Measurements from ENCODE around the gene KCND3.

GRCh38 chr1:111756124-111756513 is 233.3 kb downstream of the KCND3 start:
- no peak for TF ChIP-seq EZH2 (IDR thresholded peaks at IDR 0.05; ENCODE audit: borderline replicate concordance, low read length)
- TF ChIP-seq CTCF (IDR thresholded peaks at IDR 0.05; ENCODE audit: low read length), result no peak
